HG02970 (cell line): Measurements from ENCODE around the gene CRTC2.

Source experiments
- ATAC-seq: cut with Tn5 transposase; IDR thresholded peaks from one replicate; pipeline ENCODE4 v1.9.1; 2021; ENCODE audit warnings: mild to moderate bottlenecking, moderate library complexity, moderate number of reproducible peaks; ENCODE audit not compliant: unreplicated experiment, low FRiP score

Gene CRTC2

DNA sequence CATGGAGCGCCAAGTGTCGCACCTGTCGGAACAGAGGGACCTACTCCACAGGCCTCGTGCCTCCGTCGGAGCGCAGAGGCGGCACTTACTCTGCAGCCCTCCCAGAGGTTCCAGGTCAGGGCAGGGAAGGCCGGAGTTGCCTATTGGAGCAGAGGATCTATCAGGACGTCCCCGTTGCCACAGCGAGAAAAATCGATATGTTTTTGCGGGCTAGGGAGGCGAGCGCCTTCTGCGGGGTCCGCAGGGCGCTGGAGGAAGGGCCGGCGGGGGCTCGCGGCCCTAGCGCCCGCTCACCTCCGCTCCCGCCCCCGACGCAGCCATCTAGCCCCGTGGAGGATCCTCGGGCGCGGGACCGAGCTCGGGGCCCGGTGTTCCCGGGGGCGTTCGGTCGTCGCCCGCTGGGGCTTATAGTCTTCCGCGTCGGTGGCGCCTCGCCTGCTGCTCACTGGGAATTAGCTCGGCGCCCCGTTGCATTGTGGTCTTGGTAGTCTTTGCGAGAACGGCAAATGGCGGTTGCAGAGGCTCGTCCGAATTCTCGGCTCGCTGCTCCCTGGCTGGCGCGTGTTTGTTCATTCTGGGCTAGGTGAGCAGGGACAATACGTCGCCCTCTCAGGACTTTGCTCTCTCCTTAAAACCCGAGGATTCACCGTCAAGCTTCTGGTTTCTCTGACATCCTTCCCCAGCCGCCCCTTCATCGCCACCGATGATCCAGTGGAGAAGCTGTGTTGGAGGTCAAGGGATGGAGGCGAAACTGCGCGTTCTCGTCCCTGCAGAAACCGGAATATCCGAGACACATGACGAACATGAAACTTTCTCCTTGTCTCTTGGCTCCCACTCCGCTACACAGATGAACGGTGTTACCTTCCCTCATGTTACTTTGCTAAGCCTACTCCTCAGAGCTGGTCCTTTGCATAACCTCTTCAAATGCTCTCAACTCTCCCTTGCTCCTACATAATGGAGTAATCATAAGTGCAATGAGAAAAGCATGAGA is 19.1 kb upstream of the CRTC2 start, which contains the start of gene JTB:
TSS of gene JTB (minus strand) at position 425 of the 991 bp plus-strand sequence. CDS start at position 3, 422 bp downstream.
- ATAC-seq, result peak; percentile 70

DNA sequence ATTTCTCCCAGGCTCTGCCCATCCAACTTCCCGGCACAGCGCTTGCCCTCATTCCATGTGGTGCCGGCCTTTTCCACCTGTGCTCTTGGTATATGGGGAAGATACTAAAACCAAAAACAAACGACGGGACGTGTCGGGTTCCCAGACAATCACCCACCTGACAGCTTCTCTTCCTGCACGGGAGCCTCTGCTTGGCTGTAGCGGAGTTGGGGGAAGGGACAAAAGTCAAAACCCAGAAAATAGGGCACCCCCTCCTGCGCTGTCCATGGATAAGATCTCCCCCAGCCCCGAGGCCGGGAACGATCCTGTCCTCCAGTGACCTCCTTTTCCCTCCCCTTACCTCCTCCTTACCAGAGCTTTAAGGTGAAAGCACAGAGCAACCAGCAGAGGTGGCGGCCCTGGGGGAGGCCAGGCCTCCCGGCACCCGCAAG is 18.4 kb upstream of the CRTC2 start:
- no peak for ATAC-seq

DNA sequence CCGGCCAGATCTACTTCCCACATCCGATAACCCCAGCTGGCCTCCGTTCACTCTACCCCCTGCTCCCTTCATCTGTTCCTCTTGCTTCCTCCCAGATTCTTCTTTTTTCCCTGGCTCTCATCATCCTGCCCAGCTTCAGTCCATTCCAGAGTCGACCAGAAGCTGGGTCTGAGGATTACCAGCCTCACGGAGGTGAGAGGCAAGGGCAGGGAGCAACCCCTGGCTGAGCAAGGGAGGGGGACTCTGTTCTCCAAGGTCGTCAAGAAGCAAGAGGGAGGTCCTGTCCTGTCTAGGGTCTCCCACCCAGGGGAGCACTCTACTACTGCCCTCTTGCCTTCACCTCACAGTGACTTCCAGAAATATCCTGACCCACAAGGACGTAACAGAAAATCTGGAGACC is 15.1 kb upstream of the CRTC2 start:
- no peak for ATAC-seq

DNA sequence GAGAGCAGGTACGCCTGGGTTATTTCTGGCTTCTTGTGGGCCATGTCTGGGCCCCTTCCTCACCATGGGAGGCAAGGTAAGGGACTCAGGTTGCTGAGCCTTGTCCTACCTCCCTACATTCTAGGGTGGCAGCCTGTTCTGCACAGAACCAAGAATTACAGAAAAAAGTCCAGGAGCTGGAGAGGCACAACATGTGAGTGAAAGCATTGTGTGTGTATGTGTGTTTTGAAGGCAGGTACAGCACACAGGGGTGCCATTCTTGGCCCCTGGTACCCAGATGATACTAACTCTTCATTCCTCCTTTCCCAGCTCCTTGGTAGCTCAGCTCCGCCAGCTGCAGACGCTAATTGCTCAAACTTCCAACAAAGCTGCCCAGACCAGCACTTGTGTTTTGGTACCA is 14.7 kb upstream of the CRTC2 start:
- no peak for ATAC-seq

DNA sequence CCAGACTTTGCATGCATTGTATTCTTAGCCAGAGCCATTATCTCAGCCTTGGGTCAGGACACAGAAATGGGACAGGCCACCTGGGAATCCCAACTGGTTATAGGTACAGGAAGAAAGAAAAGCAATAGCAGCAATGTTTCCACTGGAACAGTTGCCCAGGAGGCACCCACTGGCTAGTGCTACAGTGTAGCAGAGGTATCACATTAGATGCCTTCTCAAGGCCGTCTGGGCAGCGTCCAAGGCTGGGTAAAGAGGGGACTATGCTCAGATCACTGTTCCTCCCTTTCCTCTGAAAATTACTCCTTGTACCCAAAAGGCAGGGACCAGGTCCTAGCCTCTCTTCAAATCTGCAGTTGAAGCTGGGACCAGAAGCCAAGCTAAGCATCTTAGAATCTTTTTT is 11.9 kb upstream of the CRTC2 start:
- no peak for ATAC-seq

DNA sequence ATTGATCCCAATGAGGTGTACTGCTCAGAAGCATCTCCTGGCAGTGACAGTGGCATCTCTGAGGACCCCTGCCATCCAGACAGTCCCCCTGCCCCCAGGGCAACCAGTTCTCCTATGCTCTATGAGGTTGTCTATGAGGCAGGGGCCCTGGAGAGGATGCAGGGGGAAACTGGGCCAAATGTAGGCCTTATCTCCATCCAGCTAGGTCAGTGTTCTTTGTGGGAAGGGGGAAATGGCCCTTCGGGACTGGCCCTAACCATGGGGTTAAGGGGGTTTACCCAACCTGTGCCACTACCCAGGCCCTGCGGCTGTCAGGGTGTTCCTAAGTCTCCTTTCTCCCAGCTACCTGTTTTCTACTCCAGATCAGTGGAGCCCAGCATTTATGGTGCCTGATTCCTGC is 10.6 kb upstream of the CRTC2 start:
- ATAC-seq, result no peak

DNA sequence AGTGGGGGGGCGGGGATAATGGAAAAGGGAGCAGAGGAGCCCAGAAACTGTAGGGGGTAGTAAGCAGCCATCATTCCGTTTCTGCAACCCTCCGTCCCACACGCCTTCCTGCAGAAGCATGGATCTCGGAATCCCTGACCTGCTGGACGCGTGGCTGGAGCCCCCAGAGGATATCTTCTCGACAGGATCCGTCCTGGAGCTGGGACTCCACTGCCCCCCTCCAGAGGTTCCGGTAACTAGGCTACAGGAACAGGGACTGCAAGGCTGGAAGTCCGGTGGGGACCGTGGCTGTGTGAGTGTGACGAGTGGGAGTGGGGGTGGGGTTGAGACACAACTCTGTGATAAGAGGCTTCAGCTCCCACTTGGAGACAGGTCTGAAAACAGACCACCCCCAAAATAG is 10.0 kb upstream of the CRTC2 start:
- ATAC-seq, result no peak

DNA sequence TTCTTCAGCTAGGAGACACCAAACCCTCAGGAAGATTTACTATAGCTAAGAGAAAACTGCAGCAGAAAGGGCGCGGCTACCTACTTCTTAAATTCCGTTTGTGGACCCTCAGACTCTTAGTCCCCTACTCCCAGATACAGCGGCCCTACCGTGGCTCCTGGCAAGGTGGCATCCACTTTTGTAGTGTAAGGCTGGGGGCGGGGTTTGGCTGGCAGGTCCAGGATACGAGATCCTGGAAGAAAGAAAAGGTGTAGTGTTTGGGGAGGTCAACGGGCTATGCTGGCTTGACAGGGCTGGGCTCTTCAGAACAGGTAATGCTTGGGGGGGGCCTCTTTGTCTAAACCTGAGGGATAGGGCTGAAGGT is 9.6 kb upstream of the CRTC2 start:
- no peak for ATAC-seq

DNA sequence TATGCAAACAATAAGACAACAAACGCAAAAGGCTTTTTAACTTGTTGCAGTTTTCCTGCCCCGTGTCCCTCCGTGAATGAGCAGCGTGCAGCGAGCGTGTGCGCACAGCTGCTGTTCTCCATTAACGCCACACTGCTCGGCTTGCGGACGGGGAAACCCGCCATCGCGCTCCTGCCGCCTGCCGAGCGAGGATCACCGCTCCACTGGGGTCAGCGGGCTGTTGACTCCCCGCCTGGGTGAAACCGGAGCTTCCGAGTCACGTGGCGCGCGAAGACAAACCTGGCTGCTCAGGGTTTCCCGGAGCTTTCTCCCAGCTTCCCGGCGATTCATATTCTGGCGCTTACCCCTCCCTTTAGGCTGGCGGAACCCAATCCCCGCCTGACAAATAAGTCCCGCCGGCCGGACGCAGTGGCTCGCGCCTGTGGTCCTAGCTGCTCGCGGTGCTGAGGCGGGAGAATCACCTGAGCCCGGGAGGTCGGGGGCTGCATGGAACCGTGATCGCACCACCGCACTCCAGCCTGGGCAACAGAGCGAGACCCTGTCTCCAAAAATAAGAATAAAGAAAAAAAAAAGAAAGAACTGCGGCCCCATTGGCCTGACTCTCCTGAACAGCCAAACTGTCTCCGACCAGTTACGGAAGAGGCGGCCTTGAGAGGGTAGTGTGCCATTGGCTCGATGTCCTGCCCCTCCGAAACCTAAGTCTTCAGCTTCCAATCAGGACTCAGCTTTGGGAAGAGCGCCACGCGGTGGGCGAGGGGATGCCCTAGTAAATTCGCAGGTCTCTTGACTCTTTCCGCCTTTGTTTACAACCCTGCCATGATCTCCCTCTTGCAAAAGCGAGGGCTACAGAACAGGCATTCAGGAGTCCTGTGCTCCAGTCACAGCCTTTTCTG is 8.9 kb upstream of the CRTC2 start, which contains the start of gene CREB3L4:
TSS of gene CREB3L4 (plus strand) at position 796 of the 893 bp plus-strand sequence. CDS start 624 bp downstream, outside the sequence.
- ATAC-seq, result peak; percentile 60

DNA sequence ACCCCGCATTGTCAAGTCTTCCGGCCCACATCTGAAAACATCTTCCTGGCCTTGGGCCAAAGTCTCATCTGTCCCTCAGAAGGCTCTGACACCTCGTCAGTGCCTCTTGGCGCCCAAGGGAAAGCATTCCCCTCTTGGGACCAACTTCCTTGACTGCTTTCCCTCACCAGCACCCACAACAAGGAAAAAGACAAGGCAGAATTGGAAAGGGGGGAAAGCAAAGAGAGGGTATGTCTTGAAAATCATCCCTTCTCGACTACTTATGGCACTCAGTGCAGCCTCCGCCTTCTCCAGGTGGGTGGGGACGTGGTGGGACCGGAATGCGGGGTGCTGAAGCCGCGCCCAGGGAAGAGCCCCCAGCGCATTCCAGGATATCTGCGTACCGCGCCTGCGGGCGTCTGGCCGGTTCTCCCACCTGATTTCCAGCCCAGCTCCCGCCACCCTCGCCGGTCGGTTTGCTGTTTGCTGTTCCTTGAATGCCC is 5.5 kb upstream of the CRTC2 start:
- ATAC-seq, result no peak

DNA sequence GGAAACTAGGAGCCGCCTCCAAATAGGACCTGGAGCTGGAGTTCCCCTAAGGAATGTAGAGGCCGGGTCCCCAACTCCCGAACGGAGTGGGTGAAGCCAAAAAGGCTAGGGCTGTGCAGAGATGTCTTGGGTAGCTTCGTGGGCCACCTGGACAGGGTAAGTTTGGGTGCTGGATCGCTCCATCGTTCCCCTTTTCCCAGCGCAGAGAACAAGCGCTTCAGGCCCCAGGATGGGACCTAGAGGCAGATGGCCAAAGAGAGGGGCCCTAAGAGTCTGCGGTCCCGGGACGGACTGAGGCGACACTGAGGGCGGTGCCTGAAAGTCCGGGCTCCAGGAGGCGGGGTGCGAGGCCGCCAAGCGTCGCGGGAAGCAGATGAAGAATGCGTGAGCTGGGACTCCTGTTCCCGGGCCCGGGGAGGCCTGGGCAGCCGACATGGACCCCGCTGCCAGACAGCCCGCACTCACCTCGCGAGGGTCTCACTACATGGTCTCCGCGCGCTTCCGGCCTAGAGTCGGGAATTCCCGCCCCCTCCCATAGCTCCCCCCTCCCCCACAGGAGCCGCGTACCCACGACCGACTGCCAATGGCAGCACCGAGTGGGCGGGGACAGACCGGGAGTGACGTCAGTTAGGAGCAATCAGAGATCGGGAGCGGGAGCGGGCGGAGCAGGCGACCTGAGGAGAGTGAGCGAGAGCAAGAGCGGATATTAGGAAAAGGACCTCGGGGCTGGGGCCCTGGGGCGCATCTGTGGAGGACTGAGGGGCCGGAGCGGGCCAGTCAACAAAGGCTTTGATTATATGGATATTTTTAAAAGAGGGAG is 4.8 kb upstream of the CRTC2 start, which contains the start of gene SLC39A1:
TSS of gene SLC39A1 (minus strand) at position 508 of the 820 bp plus-strand sequence. CDS start 822 bp downstream, outside the sequence.
- ATAC-seq, result peak; percentile 31

DNA sequence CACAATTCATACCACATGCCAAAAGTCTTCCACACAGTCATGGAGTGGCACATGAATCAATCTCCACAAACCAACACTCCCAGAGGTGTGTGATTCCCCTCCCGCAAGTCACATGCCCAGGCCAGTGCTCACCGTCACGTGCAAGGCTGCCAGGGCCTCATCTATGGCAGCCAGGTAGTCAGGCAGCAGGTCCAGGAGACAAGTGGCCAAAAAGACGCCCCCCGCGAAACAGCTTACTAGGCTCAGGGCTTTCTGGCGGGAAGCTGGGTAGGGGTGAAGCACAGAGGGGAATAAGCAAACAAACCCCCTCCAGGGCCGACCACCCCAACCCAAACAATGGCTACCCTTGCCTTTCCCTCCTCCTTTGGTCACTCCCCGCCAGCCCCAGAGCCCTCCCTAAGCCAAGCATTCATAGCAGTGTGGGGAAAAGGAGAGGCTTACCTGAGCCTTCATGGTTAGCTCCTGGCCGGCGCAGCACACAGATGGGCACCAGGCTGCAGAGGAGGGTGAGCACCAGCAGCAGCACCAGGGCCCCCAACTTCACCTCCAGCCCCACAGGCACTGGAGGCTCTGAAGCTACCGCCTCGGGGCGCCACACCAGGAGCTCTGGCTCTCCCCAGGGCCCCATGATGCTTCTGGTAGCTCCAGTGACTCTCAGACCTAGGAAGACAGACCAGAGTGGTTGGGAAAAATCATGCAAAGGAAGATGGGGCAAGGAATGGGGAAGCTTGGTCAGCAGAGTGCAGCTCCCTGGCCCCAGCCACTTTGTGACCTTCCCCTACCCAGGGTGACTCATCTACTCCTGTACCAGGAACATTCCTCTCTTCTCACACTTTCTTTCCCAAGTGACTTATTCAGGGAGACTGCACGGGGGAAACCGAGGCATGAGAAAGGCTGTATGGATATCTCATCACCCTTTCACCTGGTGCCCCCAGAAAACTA is 3.9 kb upstream of the CRTC2 start:
- no peak for ATAC-seq

DNA sequence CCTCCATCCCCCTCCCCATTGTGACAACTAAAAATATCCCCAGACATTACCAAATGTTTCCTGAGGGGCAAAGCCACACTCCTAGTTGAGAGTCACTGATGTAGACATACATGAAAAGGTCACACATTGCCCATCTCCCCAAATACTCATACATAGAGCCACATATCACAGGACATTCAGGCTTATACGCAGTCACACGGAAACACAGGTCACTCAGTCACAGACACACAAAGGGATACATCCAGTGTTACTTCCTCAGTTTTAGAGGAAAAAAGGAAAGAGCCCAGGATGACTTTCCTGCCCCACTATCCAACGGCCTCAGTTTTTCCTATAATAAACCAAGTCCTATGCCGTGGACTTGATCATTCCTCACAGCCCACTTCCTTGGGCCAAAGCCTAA is 3.0 kb upstream of the CRTC2 start:
- ATAC-seq, result no peak

DNA sequence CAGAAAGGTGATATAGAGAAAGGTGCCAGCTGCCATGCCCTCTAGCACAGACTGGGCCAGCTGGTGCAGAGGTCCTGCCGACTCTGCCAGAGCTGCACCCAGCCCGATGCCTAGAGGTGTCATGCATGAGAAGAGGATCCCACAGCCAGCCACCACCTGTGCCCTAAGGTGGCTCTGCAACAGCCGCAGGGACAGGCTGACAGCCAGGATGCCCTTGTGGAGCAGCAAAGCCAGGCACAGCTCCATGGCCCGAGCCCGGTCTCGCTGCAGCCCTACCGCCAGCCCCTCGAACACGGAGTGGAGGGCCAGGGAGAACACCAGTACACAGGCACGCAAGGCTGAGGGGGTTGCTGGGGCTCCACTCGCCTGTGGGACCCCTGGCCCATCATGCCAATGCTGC is 1.8 kb upstream of the CRTC2 start:
- no peak for ATAC-seq

DNA sequence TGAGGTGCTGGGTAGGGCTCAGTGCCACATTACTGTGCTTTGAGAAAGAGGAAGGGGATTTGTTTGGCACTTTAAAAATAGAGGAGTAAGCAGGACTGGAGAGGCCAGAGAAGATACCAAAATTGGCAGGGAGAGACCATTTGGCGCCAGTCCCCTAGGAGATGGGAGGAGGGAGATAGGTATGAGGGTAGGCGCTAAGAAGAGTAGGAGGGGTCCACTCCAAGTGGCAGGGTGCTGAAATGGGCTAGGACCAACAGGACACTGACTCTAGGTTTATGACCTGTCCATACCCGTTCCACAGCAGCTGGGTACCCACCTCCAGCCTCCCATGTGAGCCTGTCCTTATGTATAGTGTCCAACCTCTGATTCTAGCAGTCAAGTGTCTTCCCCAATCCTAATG is 1.0 kb upstream of the CRTC2 start:
- ATAC-seq, result no peak

DNA sequence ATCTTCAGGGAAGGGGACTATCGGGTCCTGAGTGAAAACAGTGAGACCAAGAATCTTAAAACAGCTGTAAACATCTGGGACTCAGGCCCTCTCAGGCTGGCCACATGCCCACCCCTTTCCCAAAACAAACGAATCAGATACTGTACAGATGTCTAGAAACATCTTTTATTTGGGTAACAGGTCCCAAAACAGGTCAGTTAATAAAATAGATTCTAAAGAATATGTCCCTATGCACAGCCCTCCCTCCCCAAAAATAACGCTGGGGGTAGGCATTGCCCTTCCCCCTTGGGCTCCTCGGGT is 499 bp upstream of the CRTC2 start:
- ATAC-seq, result no peak

DNA sequence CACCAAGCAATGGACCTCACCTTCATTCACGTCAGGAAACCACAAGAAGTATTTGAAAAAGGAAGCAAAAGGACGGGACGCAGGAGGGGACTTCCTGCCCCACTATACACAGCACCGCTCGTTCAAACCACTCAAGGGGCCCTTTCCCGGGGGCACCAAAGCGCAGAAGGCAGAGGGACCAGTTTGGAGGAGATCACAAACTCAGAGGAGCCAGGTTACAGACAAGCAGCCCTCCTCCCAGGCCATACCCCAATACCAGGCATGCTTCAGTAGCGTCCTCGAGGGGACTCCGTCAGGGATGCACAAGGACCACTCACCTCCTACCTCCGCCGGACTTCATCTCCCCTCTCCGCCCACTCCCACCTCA is 685 bp downstream of the CRTC2 start:
- ATAC-seq, result peak; percentile 3

DNA sequence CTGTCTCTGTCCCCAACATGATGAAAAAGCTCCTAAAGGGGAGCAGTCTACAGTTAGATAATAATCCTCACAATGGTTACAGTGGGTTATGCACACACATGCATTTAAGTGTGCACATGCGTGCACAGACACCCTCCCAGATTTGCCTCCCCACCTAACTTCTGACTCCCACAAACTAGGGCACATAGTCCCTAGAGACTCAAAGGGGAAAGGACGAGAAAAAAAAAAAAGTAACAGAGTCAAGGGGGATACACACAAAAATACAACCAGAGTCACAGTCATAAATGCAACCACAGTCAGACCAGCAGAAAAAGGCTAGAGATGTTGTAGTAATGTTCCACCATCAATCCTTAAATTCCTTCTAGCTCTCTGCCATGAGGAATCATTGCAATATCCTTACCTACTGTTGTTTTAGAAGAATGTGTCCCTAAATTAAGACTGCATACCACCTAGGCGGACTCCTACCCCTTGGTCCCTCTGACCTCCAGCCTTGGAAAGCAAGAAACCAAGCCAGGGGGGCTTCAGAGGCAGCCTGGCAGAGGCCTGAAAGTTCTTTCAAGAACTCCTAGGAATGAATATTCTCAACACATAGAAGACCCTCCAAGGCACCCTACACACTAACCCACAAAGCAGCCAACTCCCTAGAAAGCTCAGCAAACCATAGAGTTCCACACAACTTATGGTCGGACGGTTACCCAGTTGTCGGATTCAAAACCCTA is 1.3 kb downstream of the CRTC2 start:
- no peak for ATAC-seq
